DOHH2 (cell line): Measurements from ENCODE around the gene HLA-DQB2.

Source experiments
- EZH2phosphoT487 ChIP-seq: fragments of 200-600 bp; sonication (generic); IDR thresholded peaks from 2 replicates; pipeline ENCODE4 v1.6.1; 2017; ENCODE audit warnings: borderline replicate concordance, mild to moderate bottlenecking, antibody characterized with exemption, low read length, moderate library complexity, mixed read lengths
- TF ChIP-seq, protein P1 (sequence below): fragments of 200-600 bp; sonication (generic); IDR thresholded peaks from one replicate; pipeline ENCODE4 v1.5.1; 2014; ENCODE audit warnings: antibody characterized with exemption, mild to moderate bottlenecking, low read depth, low read length; ENCODE audit not compliant: poor library complexity, severe bottlenecking

DNA sequence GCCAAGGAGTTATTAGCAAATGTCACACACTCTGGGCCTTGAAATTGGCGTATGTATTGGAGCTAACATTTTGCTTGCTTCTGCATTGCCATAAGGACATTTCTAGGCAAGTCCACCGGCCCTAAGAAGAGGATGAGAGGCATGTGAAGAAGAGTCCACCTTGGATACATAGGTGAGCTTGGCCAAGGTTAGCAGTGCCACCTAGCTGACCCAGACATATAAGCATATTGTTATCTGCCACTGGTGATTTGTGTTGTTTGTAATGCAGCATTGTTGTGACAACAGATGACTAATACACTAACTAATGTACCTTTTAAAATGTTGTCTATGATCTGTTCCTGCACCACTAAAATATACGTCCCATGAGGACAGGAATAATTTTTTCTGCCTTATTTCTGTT is 46.9 kb downstream of the HLA-DQB2 start:
- TF ChIP-seq, protein P1, sequence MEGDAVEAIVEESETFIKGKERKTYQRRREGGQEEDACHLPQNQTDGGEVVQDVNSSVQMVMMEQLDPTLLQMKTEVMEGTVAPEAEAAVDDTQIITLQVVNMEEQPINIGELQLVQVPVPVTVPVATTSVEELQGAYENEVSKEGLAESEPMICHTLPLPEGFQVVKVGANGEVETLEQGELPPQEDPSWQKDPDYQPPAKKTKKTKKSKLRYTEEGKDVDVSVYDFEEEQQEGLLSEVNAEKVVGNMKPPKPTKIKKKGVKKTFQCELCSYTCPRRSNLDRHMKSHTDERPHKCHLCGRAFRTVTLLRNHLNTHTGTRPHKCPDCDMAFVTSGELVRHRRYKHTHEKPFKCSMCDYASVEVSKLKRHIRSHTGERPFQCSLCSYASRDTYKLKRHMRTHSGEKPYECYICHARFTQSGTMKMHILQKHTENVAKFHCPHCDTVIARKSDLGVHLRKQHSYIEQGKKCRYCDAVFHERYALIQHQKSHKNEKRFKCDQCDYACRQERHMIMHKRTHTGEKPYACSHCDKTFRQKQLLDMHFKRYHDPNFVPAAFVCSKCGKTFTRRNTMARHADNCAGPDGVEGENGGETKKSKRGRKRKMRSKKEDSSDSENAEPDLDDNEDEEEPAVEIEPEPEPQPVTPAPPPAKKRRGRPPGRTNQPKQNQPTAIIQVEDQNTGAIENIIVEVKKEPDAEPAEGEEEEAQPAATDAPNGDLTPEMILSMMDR, result no peak
- no peak for TF ChIP-seq EZH2phosphoT487
